GM04503 (cell line): ENCODE results near the gene KIAA0586.
A peak's percentile ranks its signal among the peaks of the same experiment; 100 is the strongest.
"Not testable (repeated sequence)": the region's sequence is repeated elsewhere in the genome, so short reads cannot be mapped to it uniquely, and the experiment has no call there.

Experiments used
- DNase-seq: peaks from one replicate; pipeline ENCODE4 v3.0.0-alpha.2; 2012; ENCODE audit warnings: low read depth

KIAA0586 gene

GRCh38 chr14:58549105-58549757, 121.7 kb downstream of the KIAA0586 start:
- no peak for DNase-seq

GRCh38 chr14:58553959-58554358, 126.4 kb downstream of the KIAA0586 start:
- no peak for DNase-seq

GRCh38 chr14:58555647-58556046, 128.1 kb downstream of the KIAA0586 start:
- DNase-seq: no peak

- DNase-seq: no peak
Measured at GRCh38 chr14:58557242-58557641, 129.7 kb downstream of the KIAA0586 start.

- DNase-seq: no peak
Measured at GRCh38 chr14:58560208-58560607, 132.7 kb downstream of the KIAA0586 start.

- DNase-seq: no peak
Measured at GRCh38 chr14:58562141-58562540, 134.6 kb downstream of the KIAA0586 start.

GRCh38 chr14:58563978-58564377, 136.5 kb downstream of the KIAA0586 start:
- no peak for DNase-seq

- no peak for DNase-seq
Measured at GRCh38 chr14:58565832-58566231, 138.3 kb downstream of the KIAA0586 start.

- no peak for DNase-seq
Measured at GRCh38 chr14:58566979-58567378, 139.5 kb downstream of the KIAA0586 start.

- DNase-seq: no peak
Measured at GRCh38 chr14:58568322-58568721, 140.8 kb downstream of the KIAA0586 start.

GRCh38 chr14:58571256-58571655, 143.7 kb downstream of the KIAA0586 start:
- no peak for DNase-seq

- DNase-seq: no peak
Measured at GRCh38 chr14:58571769-58572472, 144.4 kb downstream of the KIAA0586 start.

GRCh38 chr14:58572473-58572853, 144.9 kb downstream of the KIAA0586 start:
- DNase-seq: no peak

GRCh38 chr14:58572863-58573262, 145.3 kb downstream of the KIAA0586 start:
- DNase-seq: no peak

- DNase-seq: no peak
Measured at GRCh38 chr14:58574623-58575022, 147.1 kb downstream of the KIAA0586 start.

GRCh38 chr14:58575956-58576355, 148.4 kb downstream of the KIAA0586 start:
- no peak for DNase-seq

- not testable (repeated sequence) for DNase-seq
Measured at GRCh38 chr14:58580035-58580434, 152.5 kb downstream of the KIAA0586 start.

GRCh38 chr14:58581389-58581788, 153.9 kb downstream of the KIAA0586 start:
- DNase-seq: not testable (repeated sequence)

GRCh38 chr14:58584383-58584782, 156.9 kb downstream of the KIAA0586 start:
- DNase-seq: no peak

- peak; percentile 85 for DNase-seq
Measured at GRCh38 chr14:58587271-58587670, 159.8 kb downstream of the KIAA0586 start.

GRCh38 chr14:58588321-58588720, 160.8 kb downstream of the KIAA0586 start:
- not testable (repeated sequence) for DNase-seq

GRCh38 chr14:58593977-58594376, 166.5 kb downstream of the KIAA0586 start:
- DNase-seq: no peak

GRCh38 chr14:58597041-58597440, 169.5 kb downstream of the KIAA0586 start:
- no peak for DNase-seq
